HCT116 (cell line): Measurements from ENCODE around the gene PFKFB3. TPM values are rescaled to one million over a fixed set of nuclear protein-coding genes. Genes with fewer than 3 reads are reported as not detected.

Source experiments
- ATAC-seq: fragments of 200-7000 bp; cut with Tn5 transposase; 2 replicates; pipeline ENCODE4 v1.9.1; 2020; ENCODE audit warnings: mild to moderate bottlenecking, moderate library complexity
- BruUV-seq: library from RNA; stranded (reverse); fragments of 400-500 nt; replicated peaks from 2 replicates; lab custom pipeline; 2021; lab: Mats Ljungman, UMichigan
- CTCF ChIA-PET: fragments of 300-600 bp; sonication (Branson Sonifier 250); formaldehyde crosslinking; loops from one replicate; lab custom pipeline; 2021; ENCODE audit warnings: antibody characterized with exemption; lab: Charles Lee
- POLR2A ChIA-PET: fragments of 300-600, 350-600 bp; sonication (Branson Sonifier 250); formaldehyde crosslinking; loops from one replicate; lab custom pipeline; 2021; ENCODE audit warnings: antibody characterized with exemption; lab: Charles Lee
- RAD21 ChIA-PET, 2 experiments: fragments of 300-600 bp; sonication (Branson Sonifier 250); formaldehyde crosslinking; loops; one replicate each; lab custom pipeline; 2023; ENCODE audit warnings: low total read pairs in 2 of 2; ENCODE audit not compliant: uncharacterized antibody in 2 of 2, unreplicated experiment in 2 of 2, low non-redundant PET in 1 of 2; lab: Charles Lee
- DNase-seq: peaks from one replicate; pipeline ENCODE4 v3.0.0-alpha.2; 2010; ENCODE audit warnings: low read depth, low spot score
- H2AFZ ChIP-seq: fragments of 200-600 bp; shearing (Covaris generic), sonication (generic); 2 replicates; pipeline ENCODE4 v1.6.1; 2017; ENCODE audit warnings: low read depth, mixed run types, mixed read lengths, antibody characterized with exemption, low read length; ENCODE audit not compliant: poor library complexity, severe bottlenecking
- H3K27ac ChIP-seq: 2 replicates; pipeline ENCODE4 v1.5.1; 2012; ENCODE audit warnings: low read depth, low read length
- H3K27me3 ChIP-seq: fragments of 200-600 bp; sonication (generic); 2 replicates; pipeline ENCODE4 v1.6.1; 2016; ENCODE audit warnings: mixed run types, low read length, mixed read lengths; ENCODE audit not compliant: insufficient read depth
- H3K36me3 ChIP-seq, 2 experiments: fragments of 200-500 bp in 1 of 2; fragments of 200-600 bp in 1 of 2; sonication (Bioruptor generic) in 1 of 2; sonication (generic) in 1 of 2; 2 replicates each; pipeline versions ENCODE4 v1.5.1 to v1.6.1; 2014 to 2016; ENCODE audit warnings: low read length in 2 of 2, inconsistent platforms in 1 of 2, mixed read lengths in 1 of 2, mixed run types in 1 of 2; ENCODE audit not compliant: insufficient read depth in 2 of 2, control insufficient read depth in 1 of 2
- H3K4me1 ChIP-seq, 2 experiments: fragments of 200-600 bp in 1 of 2; sonication (generic) in 1 of 2; 2 replicates each; pipeline versions ENCODE4 v1.5.1 to v1.6.1; 2012 to 2017; ENCODE audit warnings: low read length in 2 of 2, inconsistent platforms in 1 of 2, mild to moderate bottlenecking in 1 of 2, mixed read lengths in 1 of 2, mixed run types in 1 of 2, moderate library complexity in 1 of 2; ENCODE audit not compliant: insufficient read depth in 2 of 2, control insufficient read depth in 1 of 2
- H3K4me2 ChIP-seq: fragments of 200-600 bp; sonication (generic); 2 replicates; pipeline ENCODE4 v1.6.1; 2017; ENCODE audit warnings: mixed run types, low read length, mixed read lengths
- H3K4me3 ChIP-seq, 2 experiments: fragments of 200-600 bp in 1 of 2; sonication (generic) in 1 of 2; replicated peaks in 1 of 2; 2 replicates each; pipeline ENCODE4 v1.5.1; 2011 to 2016; ENCODE audit warnings: low read length in 2 of 2, control low read depth in 1 of 2, low read depth in 1 of 2, mild to moderate bottlenecking in 1 of 2, mixed read lengths in 1 of 2, mixed run types in 1 of 2
- H3K79me2 ChIP-seq: fragments of 200-600 bp; sonication (generic); 2 replicates; pipeline ENCODE4 v1.6.1; 2017; ENCODE audit warnings: mild to moderate bottlenecking, mixed run types, low read length, moderate library complexity, mixed read lengths; ENCODE audit not compliant: insufficient read depth
- H3K9ac ChIP-seq: fragments of 200-600 bp; sonication (generic); 2 replicates; pipeline ENCODE4 v1.6.1; 2016; ENCODE audit warnings: low read length, mixed read lengths
- H3K9me2 ChIP-seq: fragments of 200-600 bp; sonication (generic), shearing (Covaris generic); 2 replicates; pipeline ENCODE4 v1.6.1; 2017; ENCODE audit warnings: mixed run types, mild to moderate bottlenecking, moderate library complexity; ENCODE audit not compliant: insufficient read depth
- H3K9me3 ChIP-seq, 2 experiments: fragments of 200-500 bp in 1 of 2; fragments of 200-600 bp in 1 of 2; sonication (Bioruptor generic) in 1 of 2; sonication (generic) in 1 of 2; 2 replicates each; pipeline ENCODE4 v1.6.1; 2014 to 2017; ENCODE audit warnings: low read length in 2 of 2, mixed read lengths in 2 of 2, inconsistent platforms in 1 of 2, low read depth in 1 of 2, mild to moderate bottlenecking in 1 of 2, mixed run types in 1 of 2, moderate library complexity in 1 of 2; ENCODE audit not compliant: control insufficient read depth in 1 of 2, insufficient read depth in 1 of 2
- H4K20me1 ChIP-seq: fragments of 200-600 bp; sonication (generic), shearing (Covaris generic); 2 replicates; pipeline ENCODE4 v1.6.1; 2017; ENCODE audit warnings: mixed run types, mild to moderate bottlenecking, moderate library complexity; ENCODE audit not compliant: insufficient read depth
- EZH2 ChIP-seq: fragments of 200-600 bp; sonication (generic); IDR thresholded peaks from 2 replicates; pipeline ENCODE4 v1.6.1; 2017; ENCODE audit warnings: antibody characterized with exemption, mixed run types
- FOSL1 ChIP-seq: IDR thresholded peaks from 2 replicates; pipeline ENCODE4 v1.6.1; 2012; ENCODE audit warnings: low read depth
- JUND ChIP-seq: IDR thresholded peaks from 2 replicates; pipeline ENCODE4 v1.6.1; 2012
- RAD21 ChIP-seq: IDR thresholded peaks from 2 replicates; pipeline ENCODE4 v1.6.1; 2012; ENCODE audit warnings: low read depth, mild to moderate bottlenecking
- SIN3A ChIP-seq: IDR thresholded peaks from 2 replicates; pipeline ENCODE4 v1.6.1; 2012; ENCODE audit warnings: low read depth
- SP1 ChIP-seq: IDR thresholded peaks from 2 replicates; pipeline ENCODE4 v1.6.1; 2012; ENCODE audit warnings: low read depth
- SRF ChIP-seq: IDR thresholded peaks from 2 replicates; pipeline ENCODE4 v1.6.1; 2012; ENCODE audit warnings: low read depth
- TCF7L2 ChIP-seq: IDR thresholded peaks from 2 replicates; pipeline ENCODE4 v1.7.0; 2011; ENCODE audit warnings: borderline replicate concordance, inconsistent platforms; ENCODE audit not compliant: insufficient read depth, insufficient read length; ENCODE audit errors: extremely low read depth
- YY1 ChIP-seq: IDR thresholded peaks from 2 replicates; pipeline ENCODE4 v1.6.1; 2011; ENCODE audit warnings: low read length, low read depth, moderate library complexity, mild to moderate bottlenecking; ENCODE audit not compliant: insufficient replicate concordance; ENCODE audit errors: extremely low read depth
- ZFX ChIP-seq: fragments of 450-650 bp; IDR thresholded peaks from 2 replicates; pipeline ENCODE4 v1.6.1; 2017
- ZNF274 ChIP-seq: fragments of 200-500 bp; sonication (Bioruptor generic); IDR thresholded peaks from 2 replicates; pipeline ENCODE4 v1.6.1; 2014; ENCODE audit warnings: mild to moderate bottlenecking, low read depth, low read length, inconsistent platforms
- intact Hi-C: fragments of 100-400 bp; cut with micrococcal nuclease; formaldehyde crosslinking; loops from 2 replicates; pipeline ENCODE4 v1.10.0; 2022
- total RNA-seq: library from RNA; stranded (reverse); gene quantifications from one replicate; pipeline ENCODE4 v1.2.1, GENCODE V29; 2021; ENCODE audit not compliant: unreplicated experiment
- TF ChIP-seq, protein P1 (sequence below): IDR thresholded peaks from 2 replicates; pipeline ENCODE4 v1.6.1; 2012
- TF ChIP-seq, protein P2 (sequence below): IDR thresholded peaks from 2 replicates; pipeline ENCODE4 v1.6.1; 2011; ENCODE audit warnings: mild to moderate bottlenecking, low read length, moderate library complexity; ENCODE audit not compliant: insufficient replicate concordance; ENCODE audit errors: extremely low read depth
- TF ChIP-seq, protein P3 (sequence below): IDR thresholded peaks from 2 replicates; pipeline ENCODE4 v1.6.1; 2012; ENCODE audit warnings: low read depth

The PFKFB3 gene
- total RNA-seq, 1 experiment from 2014 or later = 50.8 TPM

DNA sequence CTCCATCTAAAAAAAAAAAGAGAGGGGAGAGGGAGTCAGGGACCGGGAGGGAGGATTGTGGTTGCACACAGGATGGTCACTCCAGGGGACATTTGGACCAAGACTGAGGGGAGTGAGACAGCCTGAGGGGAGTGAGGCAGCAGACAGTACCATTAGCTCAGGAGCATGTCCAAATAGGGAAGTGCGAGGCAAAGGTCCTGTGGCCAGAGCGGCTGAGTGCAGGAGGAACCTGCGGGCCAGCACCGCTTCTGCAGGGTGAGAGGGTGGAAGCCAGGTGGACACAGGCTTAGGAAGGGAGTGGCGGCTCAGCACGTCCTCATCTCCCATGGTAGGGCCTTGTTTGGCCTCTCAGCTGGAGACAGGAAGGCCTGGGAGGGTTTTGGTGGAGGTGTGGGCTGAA lies 48.9 kb upstream of the PFKFB3 start:
- H3K4me3 ChIP-seq = no peak overlapping the region
- no peak overlapping the region for H3K4me2 ChIP-seq
- intact Hi-C loops = no loop called here
- peaks cover 81% of the 10 kb centered on the region for H3K79me2 ChIP-seq
- no peaks in the 10 kb centered on the region for H3K9me2 ChIP-seq
- RAD21 ChIA-PET = interaction anchor here in 1 of 2 experiments (0.7 kb wide), 1 partner anchor 18 kb away, joined by 3 read pairs; no protein-coding TSS in a partner anchor
- no peaks in the 10 kb centered on the region for H4K20me1 ChIP-seq
- ATAC-seq (no peak), DNase-seq (no peak)
- TF ChIP-seq ZNF274 (no peak), ZFX (no peak), YY1 (no peak), SRF (no peak), SIN3A (no peak), SP1 (no peak), JUND (no peak), TCF7L2 (no peak), EZH2 (no peak), FOSL1 (no peak), RAD21 (no peak)
- TF ChIP-seq, protein P1, sequence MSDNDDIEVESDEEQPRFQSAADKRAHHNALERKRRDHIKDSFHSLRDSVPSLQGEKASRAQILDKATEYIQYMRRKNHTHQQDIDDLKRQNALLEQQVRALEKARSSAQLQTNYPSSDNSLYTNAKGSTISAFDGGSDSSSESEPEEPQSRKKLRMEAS = no peak
- TF ChIP-seq, protein P2, sequence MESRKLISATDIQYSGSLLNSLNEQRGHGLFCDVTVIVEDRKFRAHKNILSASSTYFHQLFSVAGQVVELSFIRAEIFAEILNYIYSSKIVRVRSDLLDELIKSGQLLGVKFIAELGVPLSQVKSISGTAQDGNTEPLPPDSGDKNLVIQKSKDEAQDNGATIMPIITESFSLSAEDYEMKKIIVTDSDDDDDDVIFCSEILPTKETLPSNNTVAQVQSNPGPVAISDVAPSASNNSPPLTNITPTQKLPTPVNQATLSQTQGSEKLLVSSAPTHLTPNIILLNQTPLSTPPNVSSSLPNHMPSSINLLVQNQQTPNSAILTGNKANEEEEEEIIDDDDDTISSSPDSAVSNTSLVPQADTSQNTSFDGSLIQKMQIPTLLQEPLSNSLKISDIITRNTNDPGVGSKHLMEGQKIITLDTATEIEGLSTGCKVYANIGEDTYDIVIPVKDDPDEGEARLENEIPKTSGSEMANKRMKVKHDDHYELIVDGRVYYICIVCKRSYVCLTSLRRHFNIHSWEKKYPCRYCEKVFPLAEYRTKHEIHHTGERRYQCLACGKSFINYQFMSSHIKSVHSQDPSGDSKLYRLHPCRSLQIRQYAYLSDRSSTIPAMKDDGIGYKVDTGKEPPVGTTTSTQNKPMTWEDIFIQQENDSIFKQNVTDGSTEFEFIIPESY = no peak
- TF ChIP-seq, protein P3, sequence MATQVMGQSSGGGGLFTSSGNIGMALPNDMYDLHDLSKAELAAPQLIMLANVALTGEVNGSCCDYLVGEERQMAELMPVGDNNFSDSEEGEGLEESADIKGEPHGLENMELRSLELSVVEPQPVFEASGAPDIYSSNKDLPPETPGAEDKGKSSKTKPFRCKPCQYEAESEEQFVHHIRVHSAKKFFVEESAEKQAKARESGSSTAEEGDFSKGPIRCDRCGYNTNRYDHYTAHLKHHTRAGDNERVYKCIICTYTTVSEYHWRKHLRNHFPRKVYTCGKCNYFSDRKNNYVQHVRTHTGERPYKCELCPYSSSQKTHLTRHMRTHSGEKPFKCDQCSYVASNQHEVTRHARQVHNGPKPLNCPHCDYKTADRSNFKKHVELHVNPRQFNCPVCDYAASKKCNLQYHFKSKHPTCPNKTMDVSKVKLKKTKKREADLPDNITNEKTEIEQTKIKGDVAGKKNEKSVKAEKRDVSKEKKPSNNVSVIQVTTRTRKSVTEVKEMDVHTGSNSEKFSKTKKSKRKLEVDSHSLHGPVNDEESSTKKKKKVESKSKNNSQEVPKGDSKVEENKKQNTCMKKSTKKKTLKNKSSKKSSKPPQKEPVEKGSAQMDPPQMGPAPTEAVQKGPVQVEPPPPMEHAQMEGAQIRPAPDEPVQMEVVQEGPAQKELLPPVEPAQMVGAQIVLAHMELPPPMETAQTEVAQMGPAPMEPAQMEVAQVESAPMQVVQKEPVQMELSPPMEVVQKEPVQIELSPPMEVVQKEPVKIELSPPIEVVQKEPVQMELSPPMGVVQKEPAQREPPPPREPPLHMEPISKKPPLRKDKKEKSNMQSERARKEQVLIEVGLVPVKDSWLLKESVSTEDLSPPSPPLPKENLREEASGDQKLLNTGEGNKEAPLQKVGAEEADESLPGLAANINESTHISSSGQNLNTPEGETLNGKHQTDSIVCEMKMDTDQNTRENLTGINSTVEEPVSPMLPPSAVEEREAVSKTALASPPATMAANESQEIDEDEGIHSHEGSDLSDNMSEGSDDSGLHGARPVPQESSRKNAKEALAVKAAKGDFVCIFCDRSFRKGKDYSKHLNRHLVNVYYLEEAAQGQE = no peak
- no peaks in the 10 kb centered on the region for H3K36me3 ChIP-seq
- H3K27ac ChIP-seq = no peak overlapping the region
- H3K27me3 ChIP-seq = no peaks in the 10 kb centered on the region
- POLR2A ChIA-PET = no interaction called here
- H3K4me1 ChIP-seq = 0 out of 4 replicates have a peak, but pooled peaks cover 0 to 2% of the 10 kb centered on the region in 2 experiments
- CTCF ChIA-PET = no interaction called here
- no peaks in the 10 kb centered on the region for H3K9me3 ChIP-seq
- H2AFZ ChIP-seq = no peak overlapping the region
- no TSS peak for BruUV-seq
- no peak overlapping the region for H3K9ac ChIP-seq
